HG02852 (cell line): ENCODE results near the gene ENDOV.
"Not testable (repeated sequence)": the region's sequence is repeated elsewhere in the genome, so short reads cannot be mapped to it uniquely, and the experiment has no call there.

ENCODE experiments used
- ATAC-seq: cut with Tn5 transposase; IDR thresholded peaks from one replicate; pipeline ENCODE4 v1.9.1; 2021; ENCODE audit warnings: mild to moderate bottlenecking, moderate library complexity; ENCODE audit not compliant: unreplicated experiment

ENDOV gene

DNA sequence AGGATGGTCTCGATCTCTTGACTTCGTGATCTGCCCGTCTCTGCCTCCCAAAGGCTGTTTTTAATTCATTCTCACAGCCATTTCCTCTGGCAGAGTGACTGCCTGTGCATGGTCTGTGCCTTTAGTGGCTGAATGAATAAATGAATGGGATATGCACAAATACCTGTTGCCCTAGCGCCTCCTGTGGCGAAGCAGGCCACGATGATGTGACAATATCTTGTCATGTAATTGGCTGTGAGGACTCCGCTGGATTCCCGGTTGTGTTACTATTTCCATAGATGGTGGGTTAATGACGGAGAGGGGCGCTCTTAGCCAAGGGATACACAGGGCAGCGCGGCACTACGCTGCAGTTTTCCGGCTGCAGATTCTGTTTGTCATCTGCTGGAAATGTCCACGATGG is 26.8 kb upstream of the ENDOV start:
- no peak for ATAC-seq

GRCh38 chr17:80388601-80389000 is 26.4 kb upstream of the ENDOV start:
- no peak for ATAC-seq

DNA sequence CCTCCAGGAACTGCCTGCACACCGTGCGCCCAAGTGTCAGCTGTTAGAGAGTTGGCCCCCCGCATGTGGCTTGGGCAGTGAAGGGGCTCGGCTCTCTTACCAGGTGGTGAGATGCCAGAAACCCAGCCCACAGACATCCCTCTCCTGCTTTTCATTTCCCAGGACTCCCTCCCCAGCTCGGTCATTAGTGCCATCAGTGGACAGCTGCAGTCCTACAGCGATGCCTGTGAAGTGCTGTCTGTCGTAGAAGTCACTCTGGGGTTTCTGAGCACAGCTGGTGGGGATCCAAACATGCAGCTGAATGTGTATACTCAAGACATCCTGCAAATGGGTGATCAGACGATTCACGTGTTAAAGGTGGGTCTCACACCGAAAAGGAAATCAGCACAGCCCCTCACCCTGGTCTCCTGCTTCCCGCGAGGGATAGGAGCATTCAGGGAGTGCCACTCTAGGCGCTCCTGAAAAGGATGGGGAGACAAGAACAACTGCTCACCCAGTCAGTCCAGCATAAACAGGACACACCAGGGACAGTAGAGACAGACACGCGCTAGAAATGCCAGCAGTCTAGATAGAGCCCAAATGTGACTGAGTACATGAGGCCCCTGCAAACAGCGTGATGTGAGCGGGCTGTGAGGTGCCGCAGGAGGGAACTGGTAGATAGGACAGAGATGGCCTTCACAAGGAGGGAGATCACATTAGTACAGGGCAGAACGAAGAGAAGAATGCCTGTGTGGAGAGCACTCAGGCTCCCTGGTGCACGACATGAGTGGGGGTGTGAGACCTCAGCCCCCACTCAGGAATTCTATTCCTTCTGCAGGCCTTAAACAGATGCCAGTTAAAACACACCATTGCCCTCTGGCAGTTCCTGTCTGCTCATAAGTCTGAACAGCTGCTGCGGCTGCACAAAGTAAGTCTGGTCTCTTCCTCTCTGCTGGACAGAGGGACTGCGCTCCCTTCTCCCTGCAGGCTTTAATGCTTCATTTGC is 25.7 kb upstream of the ENDOV start:
- ATAC-seq: no peak

DNA sequence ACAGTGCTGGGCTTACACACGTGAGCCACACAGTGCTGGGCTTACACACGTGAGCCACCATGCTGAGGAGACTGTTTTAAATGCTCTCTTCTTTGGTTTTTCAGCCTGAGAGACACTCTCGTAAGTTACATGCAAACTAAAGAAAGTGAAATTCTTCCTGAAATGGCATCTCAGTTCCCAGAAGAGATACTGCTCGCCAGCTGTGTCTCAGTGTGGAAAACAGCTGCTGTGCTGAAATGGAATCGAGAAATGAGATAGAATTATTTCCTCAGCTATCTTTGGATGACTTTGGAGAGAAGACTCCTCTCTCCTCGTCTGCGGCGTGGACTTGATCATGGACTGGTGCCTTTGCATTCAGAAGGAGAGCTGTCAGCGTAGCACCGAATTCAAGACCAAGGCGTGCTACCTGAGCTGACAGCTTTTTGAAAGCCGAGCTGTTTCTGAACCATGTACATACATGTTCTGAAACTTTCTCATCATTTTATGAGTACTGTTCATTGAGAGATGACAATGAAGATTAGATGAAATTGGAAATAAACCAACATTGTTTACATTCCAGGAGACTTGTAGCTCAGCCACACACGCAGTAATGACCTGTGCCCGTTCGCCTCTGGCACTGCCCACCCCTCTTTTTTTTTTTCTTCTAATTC is 21.6 kb upstream of the ENDOV start:
- no peak for ATAC-seq

DNA sequence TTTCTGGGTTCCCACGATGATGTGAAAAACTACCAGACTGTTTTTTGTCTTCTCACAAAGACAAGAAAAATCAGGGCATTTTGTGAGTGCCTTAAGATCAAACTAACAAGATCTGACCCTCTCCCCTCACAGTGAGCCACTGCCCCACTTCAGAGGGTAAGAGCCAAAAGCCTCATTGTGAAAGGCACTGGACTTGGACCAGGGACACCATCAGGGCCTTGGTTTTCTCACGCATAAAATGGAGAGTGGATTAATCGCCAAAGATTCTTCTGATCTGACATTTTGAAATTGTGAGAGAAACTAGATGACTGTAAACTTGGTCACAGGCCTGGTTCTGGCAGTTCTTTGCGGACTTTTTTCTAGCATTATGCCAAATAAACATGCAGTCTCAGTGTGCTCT is 21.0 kb upstream of the ENDOV start:
- no peak for ATAC-seq

DNA sequence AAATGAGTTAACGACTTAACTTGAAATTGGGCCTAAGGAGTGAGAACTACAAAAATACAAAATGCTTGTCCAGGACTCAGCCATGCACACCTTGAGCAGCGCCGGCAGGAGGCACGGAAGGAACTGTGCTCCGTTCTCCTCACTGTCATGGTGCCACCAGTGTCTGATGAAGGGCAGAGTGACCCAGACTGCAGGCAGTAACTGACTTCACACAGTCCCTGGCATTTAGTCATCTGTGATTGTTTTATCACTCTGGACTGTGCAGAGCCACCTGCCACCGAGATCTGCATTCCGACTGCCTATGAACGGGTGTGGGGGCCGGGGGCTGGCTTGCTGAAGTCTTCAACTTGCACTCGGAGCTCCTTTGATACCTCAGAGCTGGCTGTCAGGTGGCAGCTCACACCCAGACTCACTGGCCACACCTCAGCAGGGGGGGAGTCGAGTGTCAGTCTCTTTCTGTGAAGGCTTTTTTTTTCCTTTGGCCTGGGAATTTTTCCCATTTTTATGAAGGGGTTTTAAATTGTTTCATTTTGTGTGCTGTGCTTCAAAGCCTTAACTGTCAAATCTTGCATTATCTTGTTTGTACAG is 20.2 kb upstream of the ENDOV start:
- ATAC-seq: no peak

- ATAC-seq: no peak
Measured at GRCh38 chr17:80395402-80396151, 19.4 kb upstream of the ENDOV start.

- no peak for ATAC-seq
Measured at GRCh38 chr17:80396157-80397033, 18.6 kb upstream of the ENDOV start.

- ATAC-seq: no peak
Measured at GRCh38 chr17:80397034-80397387, 18.0 kb upstream of the ENDOV start.

DNA sequence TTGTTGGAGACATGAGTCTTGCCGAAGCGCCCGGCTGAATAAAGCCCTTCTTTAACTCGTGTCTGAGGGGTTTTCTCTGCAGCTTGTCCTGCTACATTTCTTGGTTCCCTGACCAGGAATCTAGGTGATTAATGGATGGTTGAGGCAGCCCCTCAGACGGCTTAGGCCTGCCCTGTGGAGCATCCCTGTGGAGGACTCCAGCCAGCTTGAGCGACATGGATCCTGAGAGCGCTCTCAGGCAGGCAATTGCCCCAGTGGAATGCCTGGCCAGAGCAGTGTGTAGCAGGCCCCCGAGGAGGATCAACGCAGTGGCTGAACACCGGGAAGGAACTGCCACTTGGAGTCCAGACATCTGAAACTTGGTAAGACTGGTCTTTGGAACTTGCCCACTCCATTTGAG is 17.3 kb upstream of the ENDOV start:
- ATAC-seq: no peak

- ATAC-seq: not testable (repeated sequence)
Measured at GRCh38 chr17:80401086-80401485, 13.9 kb upstream of the ENDOV start.

DNA sequence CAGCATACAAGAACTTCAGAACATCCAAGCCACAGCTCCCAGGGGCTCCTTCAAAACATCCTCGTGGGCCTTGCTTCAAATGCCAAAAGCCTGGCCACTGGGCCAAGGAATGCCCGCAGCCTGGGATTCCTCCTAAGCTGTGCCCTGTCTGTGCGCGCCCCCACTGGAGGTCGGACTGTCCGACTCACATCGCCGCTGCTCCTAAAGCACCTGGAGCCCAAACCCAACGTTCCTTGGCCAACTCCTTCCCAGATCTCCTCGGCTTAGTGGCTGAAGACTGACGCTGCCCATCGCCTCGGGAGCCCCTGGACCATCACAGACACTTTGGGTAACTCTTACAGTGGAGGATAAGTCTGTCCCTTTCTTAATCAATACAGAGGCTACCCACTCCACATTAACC is 12.9 kb upstream of the ENDOV start:
- not testable (repeated sequence) for ATAC-seq

- no peak for ATAC-seq
Measured at GRCh38 chr17:80402959-80403358, 12.0 kb upstream of the ENDOV start.

DNA sequence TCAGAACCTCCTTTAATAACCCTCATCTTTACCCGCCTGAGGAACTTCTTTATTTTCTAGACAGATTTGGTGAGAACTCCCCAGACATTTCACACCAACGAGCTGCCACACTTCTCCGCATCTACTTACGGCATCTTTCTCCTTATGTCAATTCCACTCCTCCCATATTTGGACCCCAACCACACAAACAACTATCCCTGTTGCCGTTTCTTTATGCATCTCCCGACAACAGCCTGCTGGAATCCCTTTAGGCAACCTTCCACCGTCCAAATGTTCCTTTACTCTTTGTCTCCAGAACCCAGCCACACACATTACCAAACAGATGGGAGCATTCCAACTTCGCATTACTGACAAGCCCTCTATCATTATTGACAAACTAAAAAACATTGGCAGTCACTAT is 8.8 kb upstream of the ENDOV start:
- ATAC-seq: no peak

DNA sequence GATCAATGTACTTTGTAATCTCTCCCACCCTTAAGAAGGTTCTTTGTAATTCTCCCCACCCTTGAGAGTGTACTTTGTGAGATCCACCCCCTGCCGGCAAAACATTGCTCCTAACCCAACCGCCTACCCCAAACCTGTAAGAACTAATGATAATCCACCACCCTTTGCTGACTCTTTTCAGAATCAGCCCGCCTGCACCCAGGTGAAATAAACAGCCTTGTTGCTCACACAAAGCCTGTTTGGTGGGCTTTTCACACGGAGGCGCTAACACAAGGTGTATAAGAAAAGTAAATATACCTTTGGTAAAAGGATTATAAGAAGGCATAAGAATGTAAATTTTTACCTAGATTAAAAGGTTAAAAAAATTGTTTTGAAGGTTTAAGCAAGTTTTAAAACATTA is 7.0 kb upstream of the ENDOV start:
- not testable (repeated sequence) for ATAC-seq

DNA sequence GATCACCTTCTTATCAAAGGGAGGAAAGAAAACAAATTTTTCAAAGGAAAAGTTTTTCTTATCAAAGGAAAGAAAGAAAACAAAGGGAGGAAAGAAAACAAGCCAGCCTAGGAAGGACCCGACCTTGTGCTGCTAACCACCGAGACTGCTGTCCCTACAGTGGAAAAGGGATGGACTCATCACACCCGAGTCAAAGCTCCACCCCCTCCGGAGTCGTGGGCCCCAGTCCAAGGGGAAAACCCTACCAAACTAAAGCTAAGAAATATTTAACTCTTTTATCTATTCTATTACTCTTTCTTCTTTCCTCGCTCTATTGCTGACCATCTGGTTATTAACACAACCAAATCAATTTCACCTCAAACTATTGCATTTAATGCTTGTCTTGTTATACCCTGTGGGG is 6.1 kb upstream of the ENDOV start:
- no peak for ATAC-seq

DNA sequence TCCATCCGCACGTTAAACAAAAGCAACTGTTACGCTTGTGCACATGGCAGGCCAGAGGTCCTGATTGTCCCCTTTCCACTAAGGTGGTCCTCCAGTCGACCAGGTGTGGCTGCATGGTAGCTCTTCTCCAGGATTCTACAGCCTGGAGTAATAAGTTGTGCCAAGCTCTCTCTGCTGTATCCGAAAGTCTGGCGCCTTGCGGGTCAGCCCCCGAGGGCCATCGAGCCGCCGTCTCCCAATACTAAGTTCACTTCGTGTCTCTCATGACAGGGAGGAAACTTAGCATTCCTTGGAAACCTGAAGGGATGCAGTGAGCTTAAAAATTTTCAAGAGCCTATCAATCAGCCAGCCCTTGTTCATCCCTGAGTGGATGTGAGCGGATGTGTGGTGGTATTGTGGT is 5.3 kb upstream of the ENDOV start:
- no peak for ATAC-seq

DNA sequence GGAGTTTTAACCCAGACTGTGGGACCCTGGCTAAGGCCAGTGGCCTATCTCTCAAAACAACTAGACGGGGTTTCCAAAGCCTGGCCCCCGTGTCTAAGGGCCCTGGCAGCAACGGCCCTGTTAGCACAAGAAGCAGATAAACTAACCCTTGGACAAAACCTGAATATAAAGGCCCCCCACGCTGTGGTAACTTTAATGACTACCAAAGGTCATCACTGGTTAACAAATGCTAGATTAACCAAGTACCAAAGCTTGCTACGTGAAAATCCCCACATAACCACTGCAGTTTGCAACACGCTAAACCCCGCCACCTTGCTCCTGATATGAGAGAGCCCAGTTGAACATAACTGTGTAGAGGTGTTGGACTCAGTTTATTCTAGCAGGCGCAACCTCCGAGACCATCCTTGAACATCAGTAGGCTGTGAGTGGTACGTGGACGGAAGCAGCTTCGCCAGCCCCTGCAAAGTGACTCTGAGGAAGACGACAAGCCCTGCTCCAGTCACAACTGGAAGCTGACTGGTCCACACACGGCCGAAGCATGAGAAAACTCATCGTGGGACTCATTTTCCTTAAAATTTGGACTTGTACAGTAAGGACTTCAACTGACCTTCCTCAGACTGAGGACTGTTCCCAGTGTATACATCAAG is 4.4 kb upstream of the ENDOV start:
- not testable (repeated sequence) for ATAC-seq

DNA sequence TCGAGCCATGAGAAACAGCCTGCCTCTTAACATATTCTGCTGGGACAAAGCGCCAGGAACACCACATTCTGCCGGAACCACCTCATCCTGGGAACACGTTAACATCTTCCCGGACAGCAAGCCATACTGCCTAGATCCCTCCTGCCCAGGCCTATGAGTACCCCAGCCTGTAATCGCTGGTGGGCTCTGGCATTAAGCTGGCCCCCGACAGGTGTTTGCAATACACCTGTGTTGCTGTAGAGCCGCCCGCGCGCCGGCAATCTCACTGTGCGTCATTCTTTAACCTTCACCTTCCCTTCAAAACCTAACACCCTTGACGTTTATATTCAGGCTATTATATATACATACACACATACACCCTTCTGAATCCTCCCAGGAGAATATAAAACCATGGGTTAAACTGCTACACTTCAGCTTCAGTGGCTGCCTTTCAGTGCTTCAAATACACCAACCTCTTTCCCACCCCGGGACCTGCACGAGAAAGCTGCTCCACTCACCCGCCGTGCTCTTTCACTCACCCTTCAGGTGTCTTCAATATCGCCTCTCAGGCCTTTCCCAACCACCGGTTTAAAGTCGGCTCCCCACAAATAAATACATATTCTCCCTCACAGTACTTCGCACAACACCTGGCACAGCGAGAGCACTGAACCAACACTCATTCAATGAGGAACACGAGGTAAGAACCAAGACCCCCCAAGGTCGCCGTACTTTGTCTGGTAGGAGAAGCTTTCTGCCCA is 1.0 kb upstream of the ENDOV start:
- ATAC-seq: no peak
